HG03066 (cell line): Measurements from ENCODE around the gene CHD5.
"Not testable (repeated sequence)": the region's sequence is repeated elsewhere in the genome, so short reads cannot be mapped to it uniquely, and the experiment has no call there.

Source experiments
- ATAC-seq: cut with Tn5 transposase; IDR thresholded peaks from one replicate; pipeline ENCODE4 v1.9.1; 2021; ENCODE audit warnings: low read depth; ENCODE audit not compliant: unreplicated experiment

The CHD5 gene

GRCh38 chr1:6070450-6070974, 109.6 kb downstream of the CHD5 start:
- no peak for ATAC-seq

DNA sequence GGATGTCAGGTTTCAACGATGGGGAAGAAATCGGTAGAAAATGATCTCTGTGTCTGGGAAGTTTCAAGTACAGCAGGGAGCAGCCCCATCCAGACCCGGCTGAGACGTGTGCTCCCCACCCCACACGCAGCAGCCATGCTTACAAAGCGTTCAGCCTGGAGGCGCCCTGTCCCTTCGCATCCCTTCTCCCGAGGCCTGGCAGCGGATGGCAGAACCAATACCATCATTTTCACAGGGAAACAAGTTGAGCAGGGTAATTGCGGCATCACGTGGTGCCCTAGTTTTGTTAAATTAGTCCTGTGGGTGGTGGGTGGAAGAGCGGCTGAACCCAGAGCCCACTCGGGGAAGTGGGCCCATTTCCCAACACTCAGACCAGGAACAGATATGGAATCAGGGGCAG, 110.5 kb downstream of the CHD5 start:
- ATAC-seq, result no peak

GRCh38 chr1:6068932-6069331, 111.2 kb downstream of the CHD5 start:
- ATAC-seq, result no peak

DNA sequence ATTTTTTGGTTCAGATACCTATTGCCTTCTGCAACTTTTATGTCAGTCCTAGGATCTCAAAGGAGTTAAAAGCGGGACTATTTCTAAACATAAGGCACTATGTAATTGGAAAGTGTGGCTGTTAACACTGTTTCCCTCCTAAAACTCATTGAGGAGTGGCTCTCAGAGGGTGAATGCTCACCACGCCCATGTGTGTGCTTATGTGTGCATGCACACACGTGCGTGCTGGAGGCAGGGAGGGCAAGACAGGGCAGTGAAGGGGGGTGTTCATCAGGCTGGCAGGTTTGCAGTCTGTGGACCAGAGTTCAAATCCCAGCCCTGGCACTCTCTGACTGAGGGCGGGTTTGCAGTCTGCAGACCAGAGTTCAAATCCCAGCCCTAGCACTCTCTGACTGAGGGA, 112.0 kb downstream of the CHD5 start:
- no peak for ATAC-seq

DNA sequence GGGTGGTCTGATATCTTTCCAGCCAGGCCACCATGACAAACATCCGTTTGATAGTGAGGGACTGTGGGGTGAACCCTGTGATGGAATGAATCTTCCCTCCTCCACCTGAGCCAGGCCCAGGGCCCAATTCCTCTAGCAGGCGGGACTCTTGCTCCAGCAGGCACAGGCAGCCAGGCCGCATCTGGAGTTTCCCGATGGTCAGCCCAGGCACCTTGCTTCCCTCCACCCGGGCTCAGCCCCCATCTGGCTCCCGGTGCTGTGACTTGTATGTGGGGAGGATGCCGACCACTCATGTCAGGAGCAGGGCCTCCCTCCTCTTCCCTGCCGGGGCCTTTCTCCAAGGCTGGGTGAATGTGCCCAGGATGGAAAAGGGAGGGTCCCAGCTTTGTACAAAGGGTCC, 113.4 kb downstream of the CHD5 start:
- ATAC-seq, result no peak

GRCh38 chr1:6065093-6065858, 114.8 kb downstream of the CHD5 start:
- no peak for ATAC-seq

DNA sequence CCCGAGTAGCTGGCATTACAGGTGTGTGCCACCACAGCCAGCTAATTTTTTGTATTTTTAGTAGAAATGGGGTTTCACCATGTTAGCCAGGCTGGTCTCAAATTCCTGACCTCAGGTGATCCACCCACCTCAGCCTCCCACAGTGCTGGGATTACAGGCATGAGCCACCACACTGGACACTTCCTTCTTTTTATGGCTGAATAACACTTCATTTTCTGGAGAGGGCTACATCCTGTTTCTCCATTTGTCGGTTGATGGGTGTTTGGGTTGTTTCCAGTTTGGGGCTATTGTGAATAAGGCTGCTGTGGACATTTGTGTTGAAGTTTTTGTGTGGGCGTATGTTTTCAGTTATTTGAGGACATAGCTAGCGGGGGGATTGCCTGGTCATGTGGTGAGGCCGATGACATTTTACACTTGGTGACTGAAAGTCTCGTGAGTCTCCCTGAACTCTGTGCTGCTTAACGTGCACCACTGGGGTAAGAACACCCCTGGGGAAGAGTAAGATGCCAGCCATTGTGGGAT, 116.5 kb downstream of the CHD5 start:
- ATAC-seq, result not testable (repeated sequence)

DNA sequence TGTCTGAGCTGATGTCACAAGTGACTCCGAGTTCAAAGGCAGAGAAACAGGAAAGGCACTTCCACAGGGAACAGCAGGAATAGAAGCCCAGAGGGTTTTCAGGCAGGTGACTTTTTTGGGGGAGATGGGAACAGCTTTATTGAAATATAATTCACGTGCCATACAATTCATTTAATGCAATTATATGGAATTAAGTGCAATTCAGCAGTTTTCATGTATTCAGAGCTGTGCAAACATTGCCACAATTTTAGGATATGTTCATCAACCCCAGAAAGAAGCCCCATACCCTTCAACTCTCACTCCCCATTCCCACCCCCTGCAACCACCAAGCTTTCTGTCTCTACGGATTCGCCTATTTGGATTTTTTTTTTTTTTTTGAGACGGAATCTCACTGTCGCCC, 117.5 kb downstream of the CHD5 start:
- ATAC-seq, result no peak

DNA sequence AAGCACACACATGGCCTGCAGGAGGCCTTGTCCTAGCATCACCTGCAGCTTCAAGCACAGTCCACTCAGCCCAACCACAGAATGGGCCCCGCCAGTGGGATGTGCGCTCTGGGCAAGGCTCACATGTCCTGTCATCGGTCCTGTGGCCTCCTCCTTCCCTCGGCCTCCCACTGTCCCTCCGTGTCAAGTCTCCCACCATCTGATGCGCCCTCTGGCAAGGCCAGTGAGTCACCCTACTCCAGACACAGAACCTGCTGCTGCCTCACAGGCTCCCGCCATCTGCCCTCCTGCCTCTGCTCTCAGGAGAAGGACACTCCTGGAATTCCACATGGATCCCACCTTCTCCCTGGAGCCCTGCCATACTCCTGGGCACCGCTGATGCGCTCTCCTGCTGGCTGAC, 120.3 kb downstream of the CHD5 start:
- ATAC-seq, result no peak

DNA sequence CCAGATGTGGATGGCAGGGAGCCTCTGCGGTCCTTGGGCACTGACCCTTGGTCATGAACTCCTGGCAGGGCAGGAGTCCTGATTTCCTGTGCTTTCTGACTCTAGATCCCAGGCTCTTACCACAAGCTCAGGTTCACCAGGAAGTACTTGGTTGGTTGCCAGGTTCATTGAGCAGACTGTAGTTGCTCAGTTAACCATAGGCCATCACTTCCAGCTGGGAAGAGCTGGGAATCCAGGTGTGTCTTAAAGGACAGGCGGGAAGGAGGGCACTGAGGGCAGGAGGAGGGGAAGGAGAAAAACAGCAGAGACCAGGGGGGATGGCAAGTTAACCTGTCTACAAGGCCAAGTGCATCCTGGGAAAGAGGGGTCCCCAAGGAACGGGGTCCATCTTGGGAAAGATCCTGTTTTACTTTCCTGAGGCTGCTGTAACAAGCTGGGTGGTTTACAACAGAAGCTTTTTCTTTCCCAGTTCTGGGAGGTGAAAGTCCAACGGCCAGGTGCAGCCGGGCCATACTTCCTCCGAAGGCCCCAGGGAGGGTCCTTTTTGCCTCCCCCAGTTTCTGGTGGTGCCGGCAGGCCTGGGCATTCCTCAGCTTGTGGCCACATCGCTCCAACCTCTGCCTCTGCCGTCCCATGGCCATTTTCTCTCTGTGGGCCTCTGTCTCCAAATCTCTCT, 122.8 kb downstream of the CHD5 start:
- no peak for ATAC-seq

GRCh38 chr1:6056572-6056948, 123.6 kb downstream of the CHD5 start:
- ATAC-seq, result no peak

DNA sequence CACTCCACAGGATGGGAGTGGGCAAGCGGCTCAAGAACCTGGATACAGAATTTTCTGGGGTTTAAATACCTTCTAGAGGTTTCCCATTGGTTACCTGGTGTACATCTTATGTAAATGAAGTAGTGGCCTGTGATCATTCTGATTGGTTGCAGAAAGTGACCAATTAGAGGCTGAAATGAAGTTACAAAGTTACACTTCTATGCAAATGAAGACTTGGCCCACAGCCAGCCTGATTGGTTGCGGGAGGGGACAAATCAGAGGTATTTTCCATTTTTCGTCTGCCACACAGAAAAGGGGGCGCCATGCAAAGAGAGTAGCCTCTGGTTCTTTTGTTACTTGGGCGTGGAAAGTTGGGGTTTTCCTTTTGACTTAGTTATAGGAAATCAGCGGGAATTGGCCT, 125.5 kb downstream of the CHD5 start:
- no peak for ATAC-seq

GRCh38 chr1:6053206-6053546, 126.9 kb downstream of the CHD5 start:
- ATAC-seq, result no peak

DNA sequence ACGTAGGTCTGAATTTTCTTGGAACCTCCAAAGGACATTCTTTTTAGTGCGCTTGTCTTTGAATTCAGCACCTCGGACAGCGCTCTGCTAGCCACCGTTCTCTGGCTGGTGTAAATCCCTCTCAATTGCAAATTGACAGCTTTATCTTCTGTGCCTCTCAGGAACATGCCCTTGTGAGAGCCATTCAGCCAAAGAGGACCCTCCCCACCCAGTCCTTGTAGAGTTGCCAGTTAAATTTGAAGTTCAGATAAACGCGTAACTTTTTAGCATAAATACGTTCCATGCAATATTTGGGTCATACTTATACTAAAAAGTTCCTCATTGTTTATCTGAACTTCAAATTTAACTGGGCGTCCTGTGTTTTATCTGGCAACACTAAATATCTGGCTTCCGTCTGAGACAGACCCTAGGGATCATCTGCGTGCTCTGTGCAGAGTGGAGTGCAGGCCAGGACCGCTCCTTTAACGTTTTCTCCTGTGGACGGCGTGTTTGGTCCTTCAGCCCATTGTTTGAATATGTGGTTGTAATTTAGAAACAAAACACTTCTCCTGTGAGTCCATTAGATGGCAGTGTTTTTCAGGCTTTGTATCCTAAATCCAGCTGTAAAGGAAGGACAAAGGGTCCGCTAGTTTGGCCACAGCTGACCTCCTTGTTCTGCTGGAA, 127.4 kb downstream of the CHD5 start:
- ATAC-seq, result no peak
